ENCODE data around the gene PRDX5.

The PRDX5 gene

GRCh38 chr11:64351136-64351631 lies 33.3 kb downstream of the PRDX5 start:
- no peak for DNase-seq

- DNase-seq: no peak
Measured at GRCh38 chr11:64352099-64352994, 34.4 kb downstream of the PRDX5 start.

DNA sequence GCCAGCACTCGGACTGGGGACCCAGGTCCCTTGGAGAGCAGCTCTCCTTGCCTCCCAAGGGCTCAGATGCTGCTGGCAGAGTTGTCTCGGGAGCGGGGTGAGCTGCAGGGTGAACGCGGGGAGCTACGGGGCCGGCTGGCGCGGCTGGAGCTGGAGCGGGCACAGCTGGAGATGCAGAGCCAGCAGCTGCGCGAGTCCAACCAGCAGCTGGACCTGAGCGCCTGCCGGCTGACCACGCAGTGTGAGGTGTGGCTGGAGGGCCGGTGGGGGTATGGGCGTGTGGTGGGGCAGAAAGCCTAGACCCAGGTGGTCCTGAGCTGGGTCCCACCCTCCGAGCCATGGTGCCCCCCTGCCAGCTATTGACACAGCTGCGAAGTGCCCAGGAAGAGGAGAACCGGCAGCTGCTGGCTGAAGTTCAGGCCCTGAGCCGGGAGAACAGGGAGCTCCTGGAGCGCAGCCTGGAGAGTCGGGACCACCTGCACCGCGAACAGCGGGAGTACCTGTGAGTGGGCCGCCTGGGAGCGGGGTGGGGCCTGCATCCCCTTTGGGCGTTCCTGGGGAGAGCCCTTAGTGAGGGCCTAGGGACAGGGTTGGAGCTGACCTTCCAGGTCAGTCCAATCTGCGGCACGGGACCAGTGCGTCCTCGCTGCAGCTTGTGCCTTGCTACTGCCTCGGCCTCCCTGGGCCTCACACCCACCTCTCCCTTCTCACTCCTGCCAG lies 35.2 kb downstream of the PRDX5 start:
- no peak for DNase-seq

DNA sequence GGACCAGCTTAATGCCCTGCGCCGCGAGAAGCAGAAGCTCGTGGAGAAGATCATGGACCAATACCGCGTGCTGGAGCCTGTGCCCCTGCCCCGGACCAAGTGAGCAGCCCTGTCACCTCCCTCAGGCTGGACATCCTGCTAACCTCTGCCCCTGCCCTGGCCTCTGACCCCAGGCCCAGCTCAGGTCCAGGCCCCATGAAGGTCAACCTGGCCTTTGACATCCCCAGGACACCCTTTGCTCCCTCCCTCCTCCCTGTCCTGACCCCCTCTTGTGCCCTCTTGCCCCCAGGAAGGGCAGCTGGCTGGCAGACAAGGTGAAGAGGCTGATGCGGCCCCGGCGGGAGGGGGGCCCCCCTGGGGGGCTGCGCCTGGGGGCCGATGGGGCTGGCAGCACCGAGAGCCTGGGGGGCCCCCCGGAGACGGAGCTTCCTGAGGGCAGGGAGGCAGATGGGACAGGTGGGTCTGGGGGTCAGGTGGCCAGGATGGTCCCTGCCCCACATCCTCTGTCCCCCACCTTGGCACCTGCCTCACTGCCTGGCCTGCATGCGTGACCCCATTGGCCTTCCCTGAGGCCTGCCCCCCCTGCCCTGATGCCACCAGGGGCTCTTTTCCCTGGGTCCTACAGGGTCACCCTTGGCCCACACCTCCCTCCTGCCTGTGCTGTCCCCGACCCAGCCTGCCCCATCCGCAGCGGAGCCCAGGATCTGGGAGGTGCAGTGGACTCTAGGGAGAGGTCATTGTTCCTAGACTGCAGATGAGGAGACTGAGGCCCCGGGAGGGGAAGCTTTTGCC lies 36.0 kb downstream of the PRDX5 start:
- DNase-seq: no peak

GRCh38 chr11:64355078-64355940 lies 37.4 kb downstream of the PRDX5 start:
- DNase-seq: peak; percentile 25 to 37

GRCh38 chr11:64356498-64357411 lies 38.8 kb downstream of the PRDX5 start:
- DNase-seq: no peak

DNA sequence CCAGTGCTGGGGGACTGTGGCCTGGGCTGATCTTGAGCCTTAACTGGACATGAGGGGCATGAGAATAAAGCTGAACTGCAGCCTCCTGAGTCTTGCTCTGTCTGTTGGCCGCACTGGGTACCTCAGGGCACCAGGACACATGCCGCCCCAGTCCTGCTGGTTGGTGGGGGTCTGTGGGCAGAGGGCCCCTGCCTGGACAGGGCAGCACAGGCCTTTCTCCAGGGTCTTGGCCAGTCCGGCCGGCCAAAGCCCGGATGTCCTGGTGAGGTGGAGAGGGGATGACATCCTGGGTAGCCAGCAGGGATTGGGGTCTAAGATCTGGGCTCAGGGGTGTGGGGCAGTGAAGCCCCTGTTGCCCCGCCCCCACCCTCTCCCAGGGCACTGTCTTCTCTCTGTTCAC lies 39.5 kb downstream of the PRDX5 start:
- no peak for DNase-seq

- peak; percentile 33 to 54 for DNase-seq
Measured at GRCh38 chr11:64357904-64358535, 40.1 kb downstream of the PRDX5 start.

DNA sequence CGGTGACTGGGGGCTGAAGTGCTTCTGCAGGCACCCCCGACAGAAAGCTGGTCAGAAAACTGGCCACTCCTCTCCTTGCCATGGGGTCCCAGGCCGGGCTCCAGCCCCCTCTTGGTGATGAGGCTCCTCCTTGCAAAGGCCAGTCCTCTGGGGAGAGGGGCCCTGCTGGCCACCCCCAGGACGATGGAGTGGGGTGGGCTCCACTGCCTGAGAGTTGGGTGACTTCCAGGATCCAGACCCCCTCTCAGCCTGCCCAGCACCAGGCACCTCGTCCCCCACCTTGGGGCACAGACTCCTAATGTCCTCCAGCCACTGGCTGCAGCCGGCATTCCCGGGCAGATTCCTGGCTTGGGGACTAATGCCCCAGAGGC lies 40.6 kb downstream of the PRDX5 start:
- no peak for DNase-seq

DNA sequence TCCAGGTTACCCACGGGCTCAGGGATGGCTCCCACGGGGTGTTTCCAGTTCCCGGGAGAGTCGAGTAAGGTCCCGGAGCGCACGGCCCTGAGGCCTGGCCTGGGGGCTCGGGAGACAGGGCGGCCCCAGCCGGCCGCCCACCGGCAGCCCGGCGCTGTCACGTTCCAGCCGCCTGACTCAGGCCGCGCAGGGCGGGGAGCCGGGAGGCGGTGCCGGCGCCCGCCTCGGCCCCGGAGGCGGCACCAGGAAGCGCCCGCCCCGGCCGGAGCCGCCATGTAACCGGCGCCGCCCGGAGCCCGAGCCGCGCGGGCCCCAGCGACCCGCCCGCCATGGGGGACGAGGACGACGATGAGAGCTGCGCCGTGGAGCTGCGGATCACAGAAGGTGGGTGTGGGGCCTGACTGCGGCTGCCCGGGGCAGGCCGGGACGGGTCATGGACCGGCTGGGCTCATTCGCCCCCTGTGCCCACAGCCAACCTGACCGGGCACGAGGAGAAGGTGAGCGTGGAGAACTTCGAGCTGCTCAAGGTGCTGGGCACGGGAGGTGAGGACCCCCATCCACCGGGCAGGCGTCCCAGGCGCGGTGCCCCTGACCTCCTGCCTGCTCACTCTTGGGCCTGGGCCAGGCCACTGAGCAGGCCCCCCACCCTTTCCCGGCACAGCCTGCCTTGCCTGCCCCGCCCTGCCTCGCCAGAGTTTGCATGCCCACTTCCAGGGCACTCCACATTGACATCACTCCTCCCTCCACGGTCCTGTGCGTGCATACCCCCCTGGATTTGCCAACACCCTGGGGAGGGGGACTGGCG lies 41.2 kb downstream of the PRDX5 start, which contains the start of gene RPS6KA4:
Gene RPS6KA4, plus strand, starts transcription at position 256 of the 805 bp plus-strand sequence. Its CDS starts 74 bp downstream, at position 330.
- DNase-seq: peak; percentile 41 to 44

DNA sequence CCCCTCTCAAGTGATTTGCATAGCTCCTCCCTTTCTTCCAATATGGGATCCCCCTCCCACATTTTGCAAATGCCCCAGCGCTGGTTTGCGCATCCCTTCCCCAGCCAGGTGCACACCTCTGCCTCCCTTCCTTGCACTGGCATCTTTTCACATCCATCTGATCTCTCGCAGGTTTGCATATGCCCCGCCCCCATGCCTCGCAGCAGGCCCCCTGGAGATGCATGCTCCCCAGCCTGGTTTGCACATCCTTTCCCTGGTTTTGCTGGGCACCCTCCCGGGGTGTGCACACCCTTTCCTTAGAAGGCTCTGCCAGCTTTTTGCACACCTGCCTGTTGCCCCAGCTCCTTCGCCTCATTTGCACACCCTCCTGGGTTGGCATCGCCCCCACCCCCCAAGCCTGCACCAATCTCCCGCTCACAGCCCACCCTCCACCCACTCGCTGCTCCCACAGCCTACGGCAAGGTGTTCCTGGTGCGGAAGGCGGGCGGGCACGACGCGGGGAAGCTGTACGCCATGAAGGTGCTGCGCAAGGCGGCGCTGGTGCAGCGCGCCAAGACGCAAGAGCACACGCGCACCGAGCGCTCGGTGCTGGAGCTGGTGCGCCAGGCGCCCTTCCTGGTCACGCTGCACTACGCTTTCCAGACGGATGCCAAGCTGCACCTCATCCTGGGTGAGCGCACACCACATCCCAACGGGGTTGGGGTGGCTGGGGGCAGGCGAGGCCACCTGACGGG lies 42.0 kb downstream of the PRDX5 start:
- peak in 1 of 2 donors; percentile 26 for DNase-seq

DNA sequence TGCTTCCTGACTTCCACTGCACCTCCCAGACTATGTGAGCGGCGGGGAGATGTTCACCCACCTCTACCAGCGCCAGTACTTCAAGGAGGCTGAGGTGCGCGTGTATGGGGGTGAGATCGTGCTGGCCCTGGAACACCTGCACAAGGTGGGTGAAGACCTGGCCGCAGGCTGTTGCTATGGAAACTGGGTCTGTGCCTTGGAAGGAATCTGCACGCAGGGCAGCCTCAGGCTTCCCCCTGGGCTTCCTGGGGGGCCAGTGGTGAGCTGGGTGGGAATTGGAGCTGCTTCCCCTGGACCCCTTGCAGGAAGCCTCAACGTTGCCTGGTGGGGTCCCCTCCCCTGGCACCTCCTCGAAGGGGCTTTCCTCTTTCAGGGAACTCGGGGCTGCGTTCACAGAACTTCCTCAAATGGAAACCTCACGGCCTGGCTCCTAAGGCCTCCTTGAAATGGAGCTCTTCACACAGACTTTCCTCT lies 42.6 kb downstream of the PRDX5 start:
- no peak for DNase-seq

DNA sequence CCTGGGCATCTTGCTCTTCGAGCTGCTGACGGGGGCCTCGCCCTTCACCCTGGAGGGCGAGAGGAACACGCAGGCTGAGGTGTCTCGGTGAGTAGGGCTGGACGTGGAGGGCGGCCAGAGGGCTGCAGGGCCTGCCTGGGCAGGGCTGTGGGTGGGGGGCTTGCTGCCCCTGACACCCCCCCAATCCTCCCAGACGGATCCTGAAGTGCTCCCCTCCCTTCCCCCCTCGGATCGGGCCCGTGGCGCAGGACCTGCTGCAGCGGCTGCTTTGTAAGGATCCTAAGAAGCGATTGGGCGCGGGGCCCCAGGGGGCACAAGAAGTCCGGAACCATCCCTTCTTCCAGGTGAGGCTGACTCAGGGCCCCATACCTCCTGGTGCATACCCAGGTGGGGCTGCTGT lies 43.7 kb downstream of the PRDX5 start:
- DNase-seq: no peak

DNA sequence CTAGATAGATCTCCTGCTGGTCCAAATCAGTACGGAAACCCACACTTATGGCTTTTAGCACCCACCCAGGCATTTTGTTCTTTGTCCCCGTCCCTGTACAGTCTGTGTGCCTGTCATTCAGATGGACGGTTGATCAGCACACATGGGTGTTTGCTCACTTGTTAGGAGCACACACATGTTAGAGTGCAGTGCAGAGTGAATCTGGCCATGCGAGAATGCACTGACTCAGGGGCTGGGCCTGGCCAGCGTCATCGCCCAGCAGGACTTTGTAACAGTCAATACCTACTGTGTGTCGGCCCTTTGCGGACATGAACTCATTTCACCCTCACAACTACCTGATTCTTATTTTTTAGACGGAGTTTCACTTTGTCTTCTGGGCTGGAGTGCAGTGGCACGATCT lies 44.4 kb downstream of the PRDX5 start:
- DNase-seq: no peak

DNA sequence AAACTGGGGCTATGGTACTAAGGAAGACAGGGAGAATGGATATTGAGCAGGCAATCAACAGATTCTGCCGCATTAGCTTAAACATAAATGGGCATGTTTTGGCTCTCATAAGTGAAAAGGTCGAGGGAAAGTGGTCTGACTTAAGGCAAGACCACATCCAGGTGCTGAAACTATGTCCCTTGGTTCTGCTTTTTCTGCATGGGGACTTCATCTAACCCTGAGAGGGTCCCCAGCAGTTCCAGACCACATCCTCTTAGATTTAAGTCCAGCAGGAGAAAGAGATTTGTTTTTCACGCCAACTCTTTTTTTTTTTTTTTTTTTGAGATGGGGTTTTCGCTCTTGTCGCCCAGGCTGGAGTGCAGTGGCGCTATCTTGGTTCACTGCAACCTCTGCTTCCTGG lies 46.5 kb downstream of the PRDX5 start:
- DNase-seq: no peak

- DNase-seq: no peak
Measured at GRCh38 chr11:64364911-64365310, 47.0 kb downstream of the PRDX5 start.

GRCh38 chr11:64366751-64367150 lies 48.8 kb downstream of the PRDX5 start:
- no peak for DNase-seq

- no peak for DNase-seq
Measured at GRCh38 chr11:64367931-64368672, 50.2 kb downstream of the PRDX5 start.
